ENCODE results near the gene ZNF423. TPM values are rescaled to one million over a fixed set of nuclear protein-coding genes. Genes with fewer than 3 reads are reported as not detected.

ZNF423 gene
- total RNA-seq, 1 experiment from 2014 or later = 0.20 TPM

DNA sequence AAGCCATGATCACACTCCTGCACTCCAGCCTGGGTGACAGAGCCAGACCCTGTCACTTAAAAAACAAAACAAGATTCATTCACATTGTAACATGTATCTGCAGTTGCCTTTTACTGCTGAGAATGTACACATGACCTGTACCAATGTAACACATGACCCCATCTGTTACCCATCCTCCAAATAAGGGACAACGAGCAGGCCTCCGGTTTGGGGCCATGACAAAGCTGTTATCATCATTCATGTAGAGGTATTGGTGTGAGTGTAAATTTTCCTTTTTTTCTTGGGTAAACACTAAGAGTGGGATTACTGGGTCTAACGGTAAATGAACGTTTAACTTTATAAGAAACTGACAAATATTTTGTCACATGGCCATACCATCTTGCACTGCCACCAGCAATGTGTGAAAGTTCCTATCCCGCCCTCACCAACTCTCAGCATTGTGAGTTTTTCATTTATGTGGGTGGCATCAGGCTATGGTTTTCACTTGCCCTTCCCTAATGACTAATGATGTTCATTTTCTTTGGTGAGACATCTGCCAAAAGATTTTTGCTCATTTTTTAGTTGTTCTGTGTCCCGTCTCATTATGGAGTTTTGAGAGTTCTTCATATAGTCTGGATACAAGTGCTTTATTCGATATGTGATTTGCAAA lies 336.8 kb downstream of the ZNF423 start:
- Mint-ChIP-seq H3K4me3 (ENCODE audit: unreplicated experiment) (no peak overlapping the region), H3K4me1 (ENCODE audit: low read depth, unreplicated experiment) (no peaks in the 10 kb centered on the region), H3K9me3 (ENCODE audit: unreplicated experiment) (no peaks in the 10 kb centered on the region), H3K36me3 (ENCODE audit: insufficient read depth, unreplicated experiment) (no peaks in the 10 kb centered on the region), H3K27me3 (ENCODE audit: insufficient read depth, unreplicated experiment) (peaks cover 30% of the 10 kb centered on the region), H3K27ac (ENCODE audit: unreplicated experiment) (no peak overlapping the region)
- no TSS peak for BruUV-seq (replicated peaks)
- no peak for TF ChIP-seq CTCF (IDR thresholded peaks at IDR 0.05; ENCODE audit: insufficient read depth in 1 of 2, low read depth in 1 of 2, low read length in 1 of 2, severe bottlenecking in 1 of 2, unreplicated experiment in 1 of 2)
- CTCF ChIA-PET = no interaction called here
- Histone ChIP-seq H3K27me3 (replicated peaks; ENCODE audit: control insufficient read depth, insufficient read depth, low read length) (no peaks in the 10 kb centered on the region), H3K4me1 (no peaks in the 10 kb centered on the region), H3K4me3 (ENCODE audit: low read depth, low read length) (no peak overlapping the region), H3K36me3 (ENCODE audit: control insufficient read depth, insufficient read depth, low read length) (no peaks in the 10 kb centered on the region), H3K9me3 (no peaks in the 10 kb centered on the region)
- DNase-seq = no peak
- intact Hi-C loops (cut with micrococcal nuclease; ENCODE audit: unreplicated experiment) = no loop called here
- POLR2A ChIA-PET = no interaction called here

GRCh38 chr16:49516382-49517036 lies 339.4 kb downstream of the ZNF423 start:
- Mint-ChIP-seq H3K4me3 (ENCODE audit: unreplicated experiment) (no peak overlapping the region), H3K4me1 (ENCODE audit: low read depth, unreplicated experiment) (no peaks in the 10 kb centered on the region), H3K27me3 (ENCODE audit: insufficient read depth, unreplicated experiment) (peaks cover 28% of the 10 kb centered on the region), H3K9me3 (ENCODE audit: unreplicated experiment) (no peaks in the 10 kb centered on the region), H3K36me3 (ENCODE audit: insufficient read depth, unreplicated experiment) (no peaks in the 10 kb centered on the region), H3K27ac (ENCODE audit: unreplicated experiment) (no peak overlapping the region)
- intact Hi-C loops (cut with micrococcal nuclease; ENCODE audit: unreplicated experiment) = no loop called here
- Histone ChIP-seq H3K4me1 (no peaks in the 10 kb centered on the region), H3K9me3 (no peaks in the 10 kb centered on the region), H3K27me3 (replicated peaks; ENCODE audit: control insufficient read depth, insufficient read depth, low read length) (no peaks in the 10 kb centered on the region), H3K36me3 (ENCODE audit: control insufficient read depth, insufficient read depth, low read length) (no peaks in the 10 kb centered on the region), H3K4me3 (ENCODE audit: low read depth, low read length) (no peak overlapping the region)
- ChIA-PET CTCF (no interaction called here), POLR2A (no interaction called here)
- no peak for DNase-seq
- TF ChIP-seq CTCF (IDR thresholded peaks at IDR 0.05; ENCODE audit: insufficient read depth in 1 of 2, low read depth in 1 of 2, low read length in 1 of 2, severe bottlenecking in 1 of 2, unreplicated experiment in 1 of 2) = no peak
- no TSS peak for BruUV-seq (replicated peaks)

DNA sequence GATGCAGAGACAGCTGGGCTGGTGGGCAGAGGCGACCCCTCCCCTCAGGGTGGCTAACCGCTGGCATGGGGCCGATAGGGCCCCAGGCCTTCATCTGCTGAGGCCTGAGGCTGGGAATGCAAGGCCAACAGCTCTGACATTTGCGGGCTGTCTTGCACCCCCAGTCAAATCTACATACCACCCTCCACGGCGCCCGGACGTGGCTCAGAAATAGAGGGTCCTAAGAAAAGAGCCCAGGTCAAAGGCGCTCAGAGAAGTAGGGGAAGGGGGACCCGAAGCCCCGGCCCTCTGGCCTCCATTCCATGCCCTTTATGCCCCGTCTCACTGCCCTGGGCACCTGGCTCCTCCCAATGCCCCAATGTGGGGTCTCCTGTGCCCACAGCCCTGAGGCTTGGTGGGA lies 340.1 kb downstream of the ZNF423 start:
- H3K27ac Mint-ChIP-seq (ENCODE audit: unreplicated experiment) = no peak overlapping the region
- Histone ChIP-seq H3K9me3 (no peaks in the 10 kb centered on the region), H3K27me3 (replicated peaks; ENCODE audit: control insufficient read depth, insufficient read depth, low read length) (no peaks in the 10 kb centered on the region), H3K4me3 (ENCODE audit: low read depth, low read length) (no peak overlapping the region), H3K36me3 (ENCODE audit: control insufficient read depth, insufficient read depth, low read length) (no peaks in the 10 kb centered on the region), H3K4me1 (no peaks in the 10 kb centered on the region)
- H3K36me3 Mint-ChIP-seq (ENCODE audit: insufficient read depth, unreplicated experiment) = no peaks in the 10 kb centered on the region
- POLR2A ChIA-PET = no interaction called here
- intact Hi-C loops (cut with micrococcal nuclease; ENCODE audit: unreplicated experiment) = no loop called here
- TF ChIP-seq CTCF (IDR thresholded peaks at IDR 0.05; ENCODE audit: insufficient read depth in 1 of 2, low read depth in 1 of 2, low read length in 1 of 2, severe bottlenecking in 1 of 2, unreplicated experiment in 1 of 2) = no peak
- CTCF ChIA-PET = no interaction called here
- H3K9me3 Mint-ChIP-seq (ENCODE audit: unreplicated experiment) = no peaks in the 10 kb centered on the region
- no peaks in the 10 kb centered on the region for H3K4me1 Mint-ChIP-seq (ENCODE audit: low read depth, unreplicated experiment)
- no peak overlapping the region for H3K4me3 Mint-ChIP-seq (ENCODE audit: unreplicated experiment)
- peaks cover 28% of the 10 kb centered on the region for H3K27me3 Mint-ChIP-seq (ENCODE audit: insufficient read depth, unreplicated experiment)
- DNase-seq = no peak
- no TSS peak for BruUV-seq (replicated peaks)
